Thyroid gland (tissue), 4 donors: ENCODE measurements around the gene VSTM2B. TPM values are rescaled to one million over a fixed set of nuclear protein-coding genes. Genes with fewer than 3 reads are reported as not detected.

ENCODE experiments used
- DNase-seq, 2 donors: peaks; one replicate each; pipeline ENCODE4 v3.0.0-alpha.2; 2019
- H3K27ac ChIP-seq, 3 donors: fragments of 200-600 bp; sonication (generic); 1 replicate in 2 of 3; 2 replicates in 1 of 3; pipeline ENCODE4 v1.5.1; 2016 to 2019; ENCODE audit warnings: mild to moderate bottlenecking in 1 of 3, moderate library complexity in 1 of 3
- H3K27me3 ChIP-seq: fragments of 200-600 bp; sonication (generic); one replicate; pipeline ENCODE4 v1.5.1; 2019
- H3K36me3 ChIP-seq, 2 donors: fragments of 200-600 bp; sonication (generic); one replicate each; pipeline ENCODE4 v1.5.1; 2016 to 2019
- H3K4me1 ChIP-seq, 2 donors: fragments of 200-600 bp; sonication (generic); one replicate each; pipeline ENCODE4 v1.5.1; 2017 to 2019
- H3K4me3 ChIP-seq, 3 donors: fragments of 200-600 bp; sonication (generic); replicated peaks in 1 of 3; 1 replicate in 2 of 3; 2 replicates in 1 of 3; pipeline ENCODE4 v1.5.1; 2016; ENCODE audit warnings: mild to moderate bottlenecking in 1 of 3
- H3K9me3 ChIP-seq: fragments of 200-600 bp; sonication (generic); one replicate; pipeline ENCODE4 v1.5.1; 2017
- CTCF ChIP-seq, 6 experiments: fragments of 200-600 bp in 3 of 6; fragments of 450-650 bp in 3 of 6; sonication (generic) in 3 of 6; IDR thresholded peaks; one replicate each; pipeline ENCODE4 v1.5.1; 2016 to 2019; ENCODE audit warnings: antibody characterized with exemption in 6 of 6, mild to moderate bottlenecking in 2 of 6, inconsistent platforms in 1 of 6, moderate library complexity in 1 of 6
- POLR2A ChIP-seq, 2 donors: fragments of 450-650 bp; IDR thresholded peaks; one replicate each; pipeline ENCODE4 v1.6.1; 2017; ENCODE audit warnings: antibody characterized with exemption in 2 of 2, mild to moderate bottlenecking in 2 of 2, moderate library complexity in 1 of 2
- WGBS, 2 donors: methylation state at CpG; one replicate each; pipeline ENCODE4 v1.1.5; 2017; 5-methylcytosine and 5-hydroxymethylcytosine counted together
- intact Hi-C: fragments of 100-400 bp; cut with DNase I; formaldehyde crosslinking; loops from one replicate; pipeline ENCODE4 v1.15.1; 2023
- total RNA-seq, 4 donors: library from RNA; depleted of rRNA; stranded (reverse); fragments of >200 nt; gene quantifications; one replicate each; pipeline ENCODE4 v1.2.3, GENCODE V29; 2016

VSTM2B gene
- total RNA-seq, 4 donors from 2014 or later = not detected

GRCh38 chr19:29571181-29571580 is 45.4 kb downstream of the VSTM2B start:
- DNase-seq = no peak
- intact Hi-C loops = no loop called here
- H3K4me1 ChIP-seq = no peaks in the 10 kb centered on the region
- no peak for TF ChIP-seq CTCF (IDR thresholded peaks at IDR 0.05)
- TF ChIP-seq POLR2A (IDR thresholded peaks at IDR 0.05) = no peak
- H3K36me3 ChIP-seq = no peaks in the 10 kb centered on the region
- no peak overlapping the region for H3K4me3 ChIP-seq
- no peak overlapping the region for H3K27ac ChIP-seq
- H3K27me3 ChIP-seq = no peaks in the 10 kb centered on the region
- no peaks in the 10 kb centered on the region for H3K9me3 ChIP-seq
- 67 to 71% methylated on average over 6 of the region's 6 CpGs for WGBS, 2 donors

GRCh38 chr19:29573486-29573885 is 47.7 kb downstream of the VSTM2B start:
- TF ChIP-seq POLR2A (IDR thresholded peaks at IDR 0.05) = no peak
- TF ChIP-seq CTCF (IDR thresholded peaks at IDR 0.05) = no peak
- no peak overlapping the region for H3K4me3 ChIP-seq
- no peak overlapping the region for H3K27ac ChIP-seq
- no peaks in the 10 kb centered on the region for H3K36me3 ChIP-seq
- intact Hi-C loops = no loop called here
- 65 to 74% methylated on average over 6 to 7 of the region's 7 CpGs for WGBS, 2 donors
- DNase-seq = no peak
- no peaks in the 10 kb centered on the region for H3K9me3 ChIP-seq
- H3K27me3 ChIP-seq = no peaks in the 10 kb centered on the region
- H3K4me1 ChIP-seq = no peaks in the 10 kb centered on the region

GRCh38 chr19:29574510-29574909 is 48.7 kb downstream of the VSTM2B start:
- Histone ChIP-seq H3K4me3 (no peak overlapping the region), H3K27ac (no peak overlapping the region), H3K9me3 (no peaks in the 10 kb centered on the region), H3K36me3 (no peaks in the 10 kb centered on the region), H3K4me1 (no peaks in the 10 kb centered on the region), H3K27me3 (no peaks in the 10 kb centered on the region)
- no peak for DNase-seq
- no peak for TF ChIP-seq POLR2A (IDR thresholded peaks at IDR 0.05)
- no peak for TF ChIP-seq CTCF (IDR thresholded peaks at IDR 0.05)
- intact Hi-C loops = no loop called here
- WGBS, 2 donors = 67 to 70% methylated on average over 3 of the region's 3 CpGs

GRCh38 chr19:29576046-29576606 is 50.3 kb downstream of the VSTM2B start:
- TF ChIP-seq CTCF (IDR thresholded peaks at IDR 0.05) = no peak
- no peak for TF ChIP-seq POLR2A (IDR thresholded peaks at IDR 0.05)
- H3K27me3 ChIP-seq = no peaks in the 10 kb centered on the region
- WGBS, 2 donors = 23 to 39% methylated on average over 9 to 14 of the region's 14 CpGs

DNA sequence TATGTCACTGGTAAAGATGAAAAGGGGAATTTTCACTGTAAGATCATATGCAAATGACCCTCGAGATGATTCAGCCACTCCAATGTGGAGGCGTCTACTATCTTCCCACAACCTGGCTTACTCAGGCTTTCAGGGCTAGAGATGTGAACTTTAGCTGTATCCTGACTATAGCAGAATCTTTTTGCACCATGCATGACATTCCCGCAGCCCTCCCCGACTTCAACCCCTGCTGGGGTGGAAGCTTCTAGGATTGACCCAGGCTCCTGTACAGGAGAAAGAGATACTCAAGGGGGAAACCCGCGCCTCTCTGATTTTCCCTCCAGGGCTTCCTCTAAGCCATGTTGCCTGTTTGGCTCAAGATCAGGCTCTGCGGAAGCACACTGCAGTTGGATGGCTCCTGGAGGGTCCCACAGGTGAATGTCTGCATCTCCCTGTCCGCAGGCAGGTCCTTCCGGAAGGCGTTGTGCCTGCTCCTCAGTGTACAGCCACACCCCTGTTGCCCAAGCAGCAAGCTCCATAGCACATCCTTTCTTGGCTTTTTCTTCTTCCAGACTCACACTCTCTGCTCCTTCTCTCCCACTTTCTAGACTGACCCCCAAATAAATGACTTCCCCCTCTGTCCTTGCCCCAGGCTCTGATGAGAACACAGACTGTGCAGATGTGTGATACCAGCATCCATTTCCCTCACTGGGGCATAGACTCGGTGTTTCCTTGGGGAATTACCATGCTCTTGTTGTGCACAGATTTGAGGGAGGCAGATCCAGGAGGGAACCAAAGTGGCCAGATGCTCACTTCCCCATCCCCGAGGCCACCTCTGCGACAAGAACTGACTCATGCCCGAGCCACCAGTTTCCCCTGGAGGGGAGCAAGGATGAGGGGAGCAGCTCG is 51.2 kb downstream of the VSTM2B start:
- intact Hi-C loops = no loop called here
- 61 to 72% methylated on average over 15 of the region's 15 CpGs for WGBS, 2 donors
- TF ChIP-seq POLR2A (IDR thresholded peaks at IDR 0.05) (no peak), CTCF (IDR thresholded peaks at IDR 0.05) (no peak)
- no peaks in the 10 kb centered on the region for H3K36me3 ChIP-seq
- no peak overlapping the region for H3K4me3 ChIP-seq
- no peaks in the 10 kb centered on the region for H3K27me3 ChIP-seq
- no peak for DNase-seq
- H3K4me1 ChIP-seq = no peaks in the 10 kb centered on the region
- H3K27ac ChIP-seq = no peak overlapping the region
- no peaks in the 10 kb centered on the region for H3K9me3 ChIP-seq

More at GRCh38 chr19:29576046-29576606, 50.3 kb downstream of the VSTM2B start:
- H3K4me1 ChIP-seq = no peaks in the 10 kb centered on the region
- no peak overlapping the region for H3K27ac ChIP-seq
- H3K4me3 ChIP-seq = no peak overlapping the region
- intact Hi-C loops = no loop called here
- H3K36me3 ChIP-seq = no peaks in the 10 kb centered on the region
- no peak for DNase-seq
- no peaks in the 10 kb centered on the region for H3K9me3 ChIP-seq
